Gastroesophageal sphincter (tissue), 4 donors: ENCODE data around the gene PRR36. TPM values are rescaled to one million over a fixed set of nuclear protein-coding genes. Genes with fewer than 3 reads are reported as not detected.
"Not testable (repeated sequence)": the region's sequence is repeated elsewhere in the genome, so short reads cannot be mapped to it uniquely, and the experiment has no call there.

Experiments
- ATAC-seq: fragments of 150-250 bp; one replicate; pipeline ENCODE4 v1.9.1; 2016; ENCODE audit warnings: mild to moderate bottlenecking, moderate library complexity
- H3K27ac ChIP-seq, 4 donors: fragments of 200-600 bp; sonication (generic) in 3 of 4; 1 replicate in 3 of 4; 2 replicates in 1 of 4; pipeline ENCODE4 v1.5.1; 2016 to 2019
- H3K27me3 ChIP-seq: fragments of 200-600 bp; sonication (generic); one replicate; pipeline ENCODE4 v1.5.1; 2019
- H3K36me3 ChIP-seq, 2 donors: fragments of 200-600 bp; sonication (generic); one replicate each; pipeline ENCODE4 v1.5.1; 2019; ENCODE audit warnings: control low read depth in 1 of 2
- H3K4me1 ChIP-seq, 3 donors: fragments of 200-600 bp; sonication (generic); 1 replicate in 2 of 3; 2 replicates in 1 of 3; pipeline ENCODE4 v1.5.1; 2016 to 2019; ENCODE audit warnings: control low read depth in 2 of 3
- H3K4me3 ChIP-seq, 2 donors: fragments of 200-600 bp; sonication (generic); one replicate each; pipeline ENCODE4 v1.5.1; 2019; ENCODE audit warnings: mild to moderate bottlenecking in 1 of 2, moderate library complexity in 1 of 2
- H3K9me3 ChIP-seq, 3 donors: fragments of 200-600 bp; sonication (generic); one replicate each; pipeline ENCODE4 v1.5.1; 2017 to 2019; ENCODE audit warnings: control low read depth in 2 of 3
- CTCF ChIP-seq, 4 experiments: fragments of 200-600 bp in 2 of 4; fragments of 450-650 bp in 2 of 4; sonication (generic) in 1 of 4; IDR thresholded peaks; one replicate each; pipeline ENCODE4 v1.5.1; 2017 to 2019; ENCODE audit warnings: antibody characterized with exemption in 4 of 4, mild to moderate bottlenecking in 2 of 4, moderate library complexity in 2 of 4
- EP300 ChIP-seq: sonication (generic); formaldehyde crosslinking; IDR thresholded peaks from one replicate; pipeline ENCODE4 v1.6.1; 2017; ENCODE audit warnings: antibody characterized with exemption, mild to moderate bottlenecking
- POLR2A ChIP-seq, 2 donors: fragments of 450-650 bp; IDR thresholded peaks; one replicate each; pipeline ENCODE4 v1.6.1; 2017; ENCODE audit warnings: antibody characterized with exemption in 2 of 2, mild to moderate bottlenecking in 2 of 2, moderate library complexity in 1 of 2
- POLR2AphosphoS5 ChIP-seq: sonication (generic); formaldehyde crosslinking; IDR thresholded peaks from one replicate; pipeline ENCODE4 v1.6.1; 2017; ENCODE audit warnings: antibody characterized with exemption
- WGBS, 2 donors: methylation state at CpG; one replicate each; pipeline ENCODE4 v1.1.5; 2018; ENCODE audit warnings: low coverage in 1 of 2; 5-methylcytosine and 5-hydroxymethylcytosine counted together
- total RNA-seq, 4 donors: library from RNA; depleted of rRNA; stranded (reverse); fragments of >200 nt; gene quantifications; one replicate each; pipeline ENCODE4 v1.1.0, GENCODE V29; 2016

PRR36 gene
- total RNA-seq, 4 donors from 2014 or later, result not detected

GRCh38 chr19:7863157-7863970 lies 10.8 kb downstream of the PRR36 start:
- Histone ChIP-seq H3K4me3 (no peak overlapping the region), H3K27me3 (peaks cover 100% of the 10 kb centered on the region), H3K4me1 (peaks cover 0 to 23% (median 9%) of the 10 kb centered on the region in 3 donors), H3K27ac (no peak overlapping the region), H3K36me3 (peaks cover 0 to 48% of the 10 kb centered on the region in 2 donors), H3K9me3 (no peaks in the 10 kb centered on the region)
- no peak for ATAC-seq
- TF ChIP-seq POLR2A (IDR thresholded peaks at IDR 0.05), result no peak
- 78% methylated on average over 11 of the region's 83 CpGs; no CpG with 5 or more reads in 1 of the 2 donors for WGBS, 2 donors

GRCh38 chr19:7862413-7862951 lies 11.7 kb downstream of the PRR36 start:
- Histone ChIP-seq H3K4me3 (peak overlapping the region in 1 of 2 donors; percentile 40), H3K36me3 (peaks cover 0 to 56% of the 10 kb centered on the region in 2 donors), H3K27me3 (peaks cover 100% of the 10 kb centered on the region), H3K27ac (no peak overlapping the region), H3K9me3 (no peaks in the 10 kb centered on the region), H3K4me1 (peaks cover 0 to 18% (median 8%) of the 10 kb centered on the region in 3 donors)
- TF ChIP-seq POLR2A (IDR thresholded peaks at IDR 0.05) (no peak), POLR2AphosphoS5 (no peak)
- ATAC-seq, result peak; percentile 29
- no CpG with 5 or more reads among the region's 67 CpGs for WGBS, 2 donors

GRCh38 chr19:7861619-7862412 lies 12.4 kb downstream of the PRR36 start:
- TF ChIP-seq CTCF (IDR thresholded peaks at IDR 0.05) (no peak), POLR2A (IDR thresholded peaks at IDR 0.05) (no peak)
- H3K9me3 ChIP-seq, result no peaks in the 10 kb centered on the region
- no peak overlapping the region for H3K27ac ChIP-seq
- ATAC-seq, result no peak
- peaks cover 0 to 18% (median 8%) of the 10 kb centered on the region in 3 donors for H3K4me1 ChIP-seq
- H3K27me3 ChIP-seq, result peaks cover 100% of the 10 kb centered on the region
- peak overlapping the region in 1 of 2 donors; percentile 40 for H3K4me3 ChIP-seq
- peaks cover 0 to 62% of the 10 kb centered on the region in 2 donors for H3K36me3 ChIP-seq
- 62% methylated on average over 10 of the region's 63 CpGs; no CpG with 5 or more reads in 1 of the 2 donors for WGBS, 2 donors

GRCh38 chr19:7860714-7861618 lies 13.2 kb downstream of the PRR36 start:
- H3K27me3 ChIP-seq, result peaks cover 100% of the 10 kb centered on the region
- peaks cover 0 to 71% of the 10 kb centered on the region in 2 donors for H3K36me3 ChIP-seq
- no peak for ATAC-seq
- H3K4me3 ChIP-seq, result no peak overlapping the region
- peaks cover 0 to 18% (median 8%) of the 10 kb centered on the region in 3 donors for H3K4me1 ChIP-seq
- H3K9me3 ChIP-seq, result no peaks in the 10 kb centered on the region
- WGBS, 2 donors, result 25% methylated on average over 2 of the region's 14 CpGs; no CpG with 5 or more reads in 1 of the 2 donors
- no peak overlapping the region for H3K27ac ChIP-seq
- TF ChIP-seq CTCF (IDR thresholded peaks at IDR 0.05) (no peak), POLR2A (IDR thresholded peaks at IDR 0.05) (no peak), POLR2AphosphoS5 (no peak), EP300 (no peak)

GRCh38 chr19:7859831-7860713 lies 14.1 kb downstream of the PRR36 start:
- ATAC-seq, result no peak
- Histone ChIP-seq H3K27me3 (peaks cover 100% of the 10 kb centered on the region), H3K4me3 (no peak overlapping the region), H3K4me1 (peaks cover 0 to 18% (median 8%) of the 10 kb centered on the region in 3 donors), H3K9me3 (no peaks in the 10 kb centered on the region), H3K27ac (no peak overlapping the region), H3K36me3 (peaks cover 0 to 79% of the 10 kb centered on the region in 2 donors)
- no peak for TF ChIP-seq CTCF (IDR thresholded peaks at IDR 0.05)
- TF ChIP-seq POLR2AphosphoS5, result no peak
- TF ChIP-seq EP300, result no peak
- no peak for TF ChIP-seq POLR2A (IDR thresholded peaks at IDR 0.05)
- 100% methylated on average over 1 of the region's 22 CpGs; no CpG with 5 or more reads in 1 of the 2 donors for WGBS, 2 donors

- Histone ChIP-seq H3K27me3 (peaks cover 91% of the 10 kb centered on the region), H3K36me3 (peaks cover 0 to 79% of the 10 kb centered on the region in 2 donors), H3K4me1 (peaks cover 0 to 18% (median 8%) of the 10 kb centered on the region in 3 donors)
- not testable (repeated sequence) for H3K9me3 ChIP-seq, H3K27ac ChIP-seq, H3K4me3 ChIP-seq, ATAC-seq
- WGBS, 2 donors, result no CpG with 5 or more reads among the region's 8 CpGs
Observed at GRCh38 chr19:7859087-7859486, 15.1 kb downstream of the PRR36 start.
